Activated T-cell treated with anti-CD3 and anti-CD28 coated beads for 48 hours (primary cell): ENCODE measurements around the gene ZNF317.
"Not testable (repeated sequence)": the region's sequence is repeated elsewhere in the genome, so short reads cannot be mapped to it uniquely, and the experiment has no call there.

Experiments
- DNase-seq: peaks from one replicate; pipeline ENCODE4 v3.0.0-alpha.2; 2020; ENCODE audit warnings: low read depth

ZNF317 gene

DNA sequence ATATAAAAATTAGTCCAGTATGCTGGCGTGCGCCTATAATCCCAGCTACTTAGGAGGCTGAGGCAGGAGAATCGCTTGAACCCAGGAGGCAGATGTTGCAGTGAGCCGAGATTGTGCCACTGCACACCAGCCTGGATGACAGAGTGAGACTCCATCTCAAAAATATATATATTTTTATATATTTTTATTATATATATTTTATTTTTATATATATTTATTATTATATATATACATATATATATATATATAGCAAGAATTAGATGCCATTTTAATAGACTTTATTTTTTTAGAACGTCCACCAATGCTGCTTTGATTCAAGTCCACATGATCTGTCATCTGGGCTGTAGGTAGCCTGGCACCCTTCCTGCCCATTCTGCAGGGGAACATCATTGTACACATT, 35.1 kb downstream of the ZNF317 start:
- no peak for DNase-seq

DNA sequence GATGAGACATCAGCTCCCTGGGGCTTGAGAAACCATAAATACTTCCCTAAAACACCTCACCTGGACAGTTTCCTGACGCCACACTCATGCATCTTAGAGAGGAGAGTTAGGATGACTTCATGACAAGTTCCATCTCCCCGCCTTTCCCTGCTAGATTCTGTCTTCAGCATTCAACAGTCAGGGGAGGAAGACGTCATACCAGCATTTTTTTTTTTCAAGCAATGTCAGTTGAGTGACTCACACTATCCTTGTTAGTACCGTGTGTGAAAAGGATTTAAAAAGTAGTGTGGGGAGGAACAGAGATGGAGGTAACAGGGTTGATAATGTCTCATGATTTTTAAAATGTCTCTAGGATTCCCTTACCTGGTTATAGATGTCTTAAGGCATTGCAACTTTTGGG, 38.7 kb downstream of the ZNF317 start, which contains the start of gene OR7D2:
Gene OR7D2 (plus strand): TSS at position 79 of the 400 bp plus-strand sequence. CDS start 6,803 bp downstream, outside the sequence.
- DNase-seq, result no peak

DNA sequence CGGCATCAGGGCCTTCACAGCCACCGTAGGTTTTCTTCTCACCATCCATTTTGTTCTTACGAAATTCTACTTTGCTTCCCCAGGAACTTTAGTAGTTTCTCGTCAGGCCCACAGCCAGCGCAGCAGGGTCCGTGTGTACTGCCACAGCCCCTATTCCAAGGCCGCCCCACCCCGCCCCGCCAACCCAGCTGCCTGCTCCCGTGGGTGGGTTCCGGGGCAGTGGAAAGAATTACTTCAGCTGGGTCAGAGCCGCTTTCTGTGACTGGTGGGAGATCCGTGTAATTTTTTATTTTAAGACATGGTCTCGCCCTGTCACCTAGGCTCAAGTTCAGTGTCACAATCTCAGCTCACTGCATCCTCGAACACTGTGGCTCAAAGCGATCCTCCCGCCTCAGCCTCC, 42.8 kb downstream of the ZNF317 start:
- no peak for DNase-seq

DNA sequence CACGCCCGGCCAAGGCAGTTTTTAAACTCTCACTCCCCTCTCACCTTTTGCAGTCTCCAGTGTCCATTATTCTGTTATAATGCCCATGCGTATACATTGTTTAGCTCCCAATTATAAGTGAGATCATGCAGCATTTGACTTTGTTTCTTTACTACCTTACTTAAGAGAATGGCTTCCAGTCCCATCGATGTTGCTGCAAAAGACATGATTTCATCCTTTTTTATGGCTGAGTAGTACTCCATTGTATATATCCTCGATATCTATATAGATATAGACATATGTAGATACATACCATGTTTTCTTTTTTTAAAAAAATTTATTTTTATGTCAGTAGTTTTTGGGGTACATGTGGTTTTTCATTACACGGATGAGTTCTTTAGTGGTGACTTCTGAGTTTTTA, 47.0 kb downstream of the ZNF317 start:
- no peak for DNase-seq

DNA sequence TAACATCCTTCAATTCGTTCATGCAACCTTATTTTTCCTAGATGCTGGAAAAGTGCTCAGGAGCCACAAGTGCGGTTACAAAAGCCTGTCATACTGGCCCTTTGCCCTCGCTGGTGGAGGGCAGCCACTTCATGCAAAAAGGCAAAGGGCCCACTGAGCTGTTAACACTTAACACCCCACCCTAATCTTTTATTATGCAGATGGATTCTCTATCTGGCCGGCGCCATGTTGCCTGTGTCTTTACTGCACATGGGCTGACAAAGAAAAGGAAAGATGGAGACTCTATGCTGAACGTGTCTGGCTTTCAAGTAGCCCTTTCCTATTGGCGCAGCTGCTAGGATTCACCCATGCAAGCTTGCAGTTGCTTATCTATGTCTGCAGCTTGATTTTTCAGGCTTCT, 49.3 kb downstream of the ZNF317 start:
- no peak for DNase-seq

DNA sequence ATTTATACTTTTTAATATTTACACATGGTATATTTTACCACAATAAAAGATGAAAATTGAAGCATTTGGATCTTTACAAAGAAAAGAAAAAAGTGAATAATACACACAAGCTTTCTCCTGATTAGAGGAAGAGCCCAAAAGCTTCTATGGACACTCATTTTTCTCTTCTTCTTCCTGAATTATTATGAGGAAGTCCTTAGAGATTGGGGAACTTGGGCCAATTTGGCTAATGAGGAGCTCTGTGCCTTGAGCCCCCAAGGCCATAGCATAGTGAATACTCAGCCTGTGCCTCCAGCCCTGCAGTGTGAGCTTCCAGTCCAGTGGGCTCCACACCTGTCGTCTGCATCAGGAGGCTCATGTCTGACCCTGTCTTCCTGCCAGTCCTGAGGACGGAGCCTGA, 57.8 kb downstream of the ZNF317 start:
- DNase-seq, result not testable (repeated sequence)

DNA sequence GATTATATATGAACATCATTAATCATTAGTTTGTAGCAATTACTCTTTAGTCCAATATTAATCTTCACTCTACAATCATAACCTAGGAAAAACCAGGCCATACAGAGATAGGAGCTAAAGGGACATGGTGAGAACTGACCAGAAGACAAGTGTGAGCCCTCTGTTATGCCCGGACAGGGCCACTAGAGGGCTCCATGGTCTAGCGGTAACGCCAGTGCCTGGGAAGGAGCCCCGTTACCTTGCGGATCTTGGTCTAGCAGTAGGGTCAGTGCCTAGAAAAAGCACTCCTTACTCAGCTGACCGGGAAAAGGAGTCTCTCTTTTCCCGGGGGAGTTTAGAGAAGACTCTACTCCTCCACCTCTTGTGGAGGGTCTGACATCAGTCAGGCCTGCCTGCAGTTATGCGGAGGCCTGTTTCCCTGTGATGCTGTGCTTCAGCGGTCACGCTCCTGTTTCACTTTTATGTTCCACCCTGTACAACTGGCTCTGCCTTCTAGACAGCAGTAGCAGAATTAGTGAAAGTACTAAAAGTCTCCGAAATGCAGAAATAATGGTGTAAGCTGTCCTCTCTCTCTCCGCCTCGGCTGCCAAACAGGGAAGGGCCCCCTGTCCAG, 65.4 kb downstream of the ZNF317 start:
- peak; percentile 50 for DNase-seq
